Activated CD4-positive, alpha-beta T cell treated with anti-CD3 and anti-CD28 coated beads, Interleukin-2, amount 50 U/mL, for 48 hours (primary cell): ENCODE measurements around the gene PLSCR3.

Source experiments
- DNase-seq, 2 experiments: peaks; one replicate each; pipeline ENCODE4 v3.0.0-alpha.2; 2020

PLSCR3 gene

GRCh38 chr17:7394452-7395191, at the start of gene PLSCR3:
Gene PLSCR3 (minus strand): TSS chr17:7394525. CDS start chr17:7394110, 415 bp downstream.
- DNase-seq = peak; percentile 87 to 89

DNA sequence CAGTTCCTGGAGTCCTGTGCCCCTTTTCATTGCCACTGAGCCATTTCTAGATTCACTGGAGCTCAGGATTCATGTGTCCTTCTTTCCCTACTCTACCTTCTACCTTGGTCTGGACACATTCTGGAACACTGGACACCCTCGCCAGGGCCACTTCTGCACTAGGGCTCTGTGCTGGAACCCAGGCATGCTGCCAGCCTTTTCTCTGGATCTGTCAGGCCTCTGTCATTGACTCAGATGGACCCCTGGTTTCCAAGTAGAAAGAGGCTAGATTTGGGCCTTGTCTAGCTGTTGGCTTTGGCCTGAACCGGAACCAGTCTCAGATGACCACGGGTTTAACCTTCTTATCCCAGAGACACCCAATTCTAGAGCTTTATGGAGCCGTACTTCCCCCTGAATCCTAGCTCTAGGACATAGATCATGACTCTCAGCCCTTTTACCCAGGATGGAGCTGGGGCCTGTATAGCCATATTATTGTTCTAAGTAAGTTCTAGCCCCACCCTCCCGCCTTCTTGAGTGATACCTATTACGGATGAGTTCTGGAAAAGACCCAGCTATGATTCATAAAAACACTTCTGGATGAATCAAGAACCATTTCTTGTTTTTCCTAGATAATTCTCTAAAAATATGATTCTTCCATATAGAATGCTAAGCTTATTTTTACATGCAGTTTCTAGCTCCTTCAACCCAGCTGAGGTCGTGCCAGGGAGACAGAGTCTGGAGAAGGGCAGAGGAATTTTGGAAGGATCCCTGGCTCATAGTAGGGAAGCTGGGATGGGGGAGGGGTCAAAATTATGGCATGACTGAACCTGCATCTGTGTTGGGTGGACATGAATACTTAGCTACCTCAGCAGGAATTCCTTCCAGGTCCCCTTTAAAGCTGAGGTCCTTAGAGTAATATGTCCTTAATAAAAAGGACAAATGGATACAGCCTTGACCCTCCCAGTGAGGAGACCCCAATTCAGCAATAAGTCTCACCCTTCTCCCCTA, 49.5 kb upstream of the PLSCR3 start:
- no peak for DNase-seq

DNA sequence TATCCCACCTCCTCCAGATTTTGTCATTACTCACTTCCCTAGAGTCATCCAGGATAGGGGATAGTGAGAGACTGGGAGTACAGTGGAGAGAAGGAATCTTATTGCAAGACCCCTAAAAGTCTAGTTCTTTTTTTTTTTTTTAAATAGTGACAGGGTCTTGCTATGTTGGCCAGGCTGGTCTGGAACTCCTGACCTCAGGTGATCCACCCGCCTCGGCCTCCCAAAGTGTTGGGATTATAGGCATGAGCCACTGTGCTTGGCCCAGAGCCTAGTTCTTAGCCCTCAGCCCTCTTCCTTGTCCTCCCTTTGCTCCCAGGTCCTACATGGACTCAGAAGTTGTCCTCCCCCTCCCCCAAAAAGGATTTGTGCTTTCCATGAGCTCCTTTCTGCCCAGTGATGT, 47.8 kb upstream of the PLSCR3 start:
- no peak for DNase-seq

DNA sequence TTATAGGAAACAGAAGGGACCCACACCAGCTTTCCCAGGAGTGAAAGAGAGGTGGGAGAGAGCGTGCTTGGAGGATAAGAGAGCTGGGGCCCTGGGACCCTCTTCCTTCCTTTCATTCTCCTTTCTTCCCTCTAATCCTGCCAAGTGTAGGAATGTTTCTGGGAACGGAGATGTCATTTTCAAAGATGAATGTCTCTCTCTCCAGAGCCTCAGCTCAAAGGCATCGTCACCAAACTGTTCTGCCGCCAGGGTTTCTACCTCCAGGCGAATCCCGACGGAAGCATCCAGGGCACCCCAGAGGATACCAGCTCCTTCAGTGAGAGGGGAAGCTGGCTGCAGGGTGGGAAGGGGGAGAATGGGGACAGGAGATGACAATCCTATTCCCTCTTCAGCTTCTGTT, 46.9 kb upstream of the PLSCR3 start:
- no peak for DNase-seq

DNA sequence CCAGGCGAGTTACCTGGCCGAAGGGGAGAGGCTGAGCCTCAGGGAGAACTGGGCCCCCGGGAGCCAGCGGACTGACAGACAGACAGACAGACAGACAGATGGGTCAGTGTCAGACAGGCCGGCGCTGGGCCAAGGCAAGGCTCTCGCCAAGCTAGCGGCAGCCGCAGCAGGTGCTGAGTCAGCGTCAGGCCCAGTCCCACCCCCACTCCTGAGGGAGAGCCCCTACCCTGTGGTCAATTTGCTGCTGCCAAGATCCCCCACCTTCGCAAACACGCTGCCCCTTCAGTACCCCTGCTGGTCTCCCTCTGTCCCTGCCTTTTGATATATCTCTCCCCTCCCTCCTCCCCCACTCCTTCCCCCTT, 46.5 kb upstream of the PLSCR3 start:
- DNase-seq = peak; percentile 29 to 39

GRCh38 chr17:7440113-7440833, 45.9 kb upstream of the PLSCR3 start:
- DNase-seq = peak; percentile 55 to 68

- DNase-seq = peak in 1 of 2 experiments; percentile 13
Observed at GRCh38 chr17:7439462-7440112, 45.3 kb upstream of the PLSCR3 start, which contains the start of gene FGF11. Gene FGF11 (plus strand): TSS chr17:7439512. CDS start chr17:7439621, 109 bp downstream.

DNA sequence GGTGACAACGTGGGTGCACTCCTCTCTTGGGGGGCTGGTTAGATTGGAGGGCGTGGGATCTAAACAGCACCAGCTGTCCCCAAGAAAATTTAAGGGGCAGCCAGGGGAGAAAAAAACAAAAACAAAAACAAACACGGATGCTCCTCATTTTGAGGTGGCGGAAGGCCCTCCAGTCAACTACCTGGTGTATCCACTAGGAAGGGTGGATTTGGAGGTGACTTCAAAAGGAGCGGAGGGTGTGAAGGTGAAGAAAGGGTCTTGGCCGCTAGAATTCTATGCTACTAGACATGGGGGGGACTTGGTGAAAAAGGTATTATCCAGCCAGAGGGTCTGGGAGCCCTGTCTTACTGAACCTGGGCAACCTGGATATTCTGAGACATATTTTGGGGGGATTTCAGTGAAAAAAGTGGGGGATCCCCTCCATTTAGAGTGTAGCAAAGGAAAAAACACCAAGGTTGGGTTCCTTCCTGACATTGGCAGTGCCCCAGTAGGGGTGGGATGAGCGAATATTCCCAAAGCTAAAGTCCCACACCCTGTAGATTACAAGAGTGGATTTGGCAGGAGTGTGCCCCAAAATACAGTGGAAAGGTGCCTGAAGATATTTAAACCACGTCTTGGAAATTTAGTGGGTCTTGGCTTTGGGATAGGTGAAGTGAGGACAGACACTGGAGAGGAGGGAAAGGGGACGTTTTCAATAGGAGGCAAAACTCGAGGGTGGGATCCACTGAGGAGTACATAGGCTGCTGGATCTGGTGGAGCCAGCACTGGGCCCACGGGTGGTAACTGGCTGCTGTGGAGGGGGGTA, 44.5 kb upstream of the PLSCR3 start:
- DNase-seq = no peak

DNA sequence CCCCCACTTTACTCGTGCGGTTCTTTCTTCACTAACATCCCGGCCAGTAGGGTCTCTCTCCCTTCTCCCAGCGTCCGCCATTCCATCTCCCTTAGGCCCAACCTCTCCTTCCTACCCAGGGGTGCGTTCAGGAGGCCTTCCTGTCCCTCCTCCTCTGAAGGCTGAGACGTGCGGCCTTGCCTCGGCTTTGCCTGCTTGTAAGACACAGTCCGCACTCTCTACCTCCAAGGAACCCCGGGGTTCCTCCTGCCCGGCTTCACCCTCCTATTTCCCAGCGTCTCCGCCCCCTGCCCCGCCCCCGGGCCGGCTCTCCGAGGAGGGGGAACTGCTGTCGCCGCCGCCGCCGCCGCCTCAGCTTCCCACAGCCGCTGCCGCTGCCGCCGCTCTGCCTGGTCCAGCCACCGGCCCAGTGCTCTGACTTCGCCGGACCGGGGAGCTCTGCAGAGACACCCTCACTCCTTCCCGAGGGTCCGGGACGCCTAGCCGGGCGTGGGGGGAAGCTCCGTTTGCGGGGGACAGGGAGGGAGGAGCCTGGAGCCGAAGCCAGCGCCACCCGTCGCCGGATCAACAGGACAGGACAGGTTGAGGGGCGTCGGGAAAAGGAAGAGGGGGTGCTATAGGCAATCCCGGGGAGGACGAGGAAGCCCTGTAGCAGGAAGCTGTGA, 43.8 kb upstream of the PLSCR3 start:
- DNase-seq = peak; percentile 74 to 78

- no peak for DNase-seq
Observed at GRCh38 chr17:7437369-7437863, 43.1 kb upstream of the PLSCR3 start.

- DNase-seq = peak; percentile 80 to 82
Observed at GRCh38 chr17:7436556-7437368, 42.4 kb upstream of the PLSCR3 start.

- peak; percentile 68 to 70 for DNase-seq
Observed at GRCh38 chr17:7435676-7436555, 41.6 kb upstream of the PLSCR3 start.

- no peak for DNase-seq
Observed at GRCh38 chr17:7432296-7432695, 38.0 kb upstream of the PLSCR3 start.

DNA sequence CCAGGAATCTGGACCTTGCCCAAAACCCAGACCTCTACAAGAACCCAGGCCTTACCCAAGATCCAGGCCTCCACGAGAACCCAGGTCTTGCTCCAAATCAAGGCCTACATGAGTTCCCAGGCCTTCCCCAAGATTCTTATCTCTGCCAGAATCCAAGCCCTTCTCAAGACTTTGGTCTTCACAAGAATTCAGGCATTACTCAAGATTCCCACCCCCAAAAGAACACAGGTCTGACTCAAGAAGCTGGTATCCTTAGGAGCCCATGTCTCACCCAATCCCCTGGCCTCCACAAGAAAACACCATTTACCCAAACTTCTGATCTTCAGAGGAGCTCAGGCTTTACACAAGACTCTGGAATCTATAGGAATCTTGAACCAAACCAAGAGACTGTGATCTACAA, 36.9 kb upstream of the PLSCR3 start:
- DNase-seq = no peak

DNA sequence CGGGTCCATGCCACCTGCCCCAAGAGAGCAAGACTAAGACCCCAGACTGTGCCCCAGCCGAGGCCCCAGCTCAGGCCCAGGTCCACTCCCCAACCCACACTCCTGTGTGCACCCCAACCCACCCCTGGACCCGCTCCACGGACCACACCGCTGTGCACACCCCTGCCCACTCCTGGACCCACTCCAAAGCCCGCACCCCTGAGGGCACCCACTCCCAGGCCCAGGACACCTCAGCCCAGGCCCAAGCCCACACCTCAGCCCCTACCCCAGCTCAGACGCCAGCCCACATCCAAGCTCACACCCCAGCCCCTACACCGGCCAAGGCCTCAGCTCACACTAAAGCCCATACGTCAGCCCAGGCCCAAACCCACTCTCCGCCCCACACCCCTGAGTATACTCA, 35.4 kb upstream of the PLSCR3 start:
- no peak for DNase-seq

DNA sequence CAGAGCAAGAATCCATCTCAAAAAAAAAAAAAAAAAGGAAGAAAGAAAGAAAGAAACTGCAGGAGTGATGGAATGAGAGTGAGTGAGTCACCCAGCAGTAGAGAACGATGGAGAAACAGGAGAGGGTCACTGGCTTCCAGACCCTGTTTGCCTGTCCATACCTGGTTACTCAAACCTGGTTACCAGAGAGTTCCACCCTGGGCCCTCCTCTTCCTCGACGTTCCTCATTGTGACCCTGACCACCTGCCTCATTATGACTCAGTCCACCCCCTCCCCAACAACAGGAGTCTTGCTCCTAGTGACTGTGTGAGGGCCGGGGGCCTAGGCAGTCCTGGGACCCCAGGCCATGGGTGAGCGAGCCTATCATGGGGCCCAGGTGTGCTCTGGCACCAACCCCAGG, 34.2 kb upstream of the PLSCR3 start, which contains the start of gene SPEM3:
Gene SPEM3 (plus strand): TSS at position 301 of the 400 bp plus-strand sequence. CDS start 46 bp downstream, at position 347.
- no peak for DNase-seq

- no peak for DNase-seq
Observed at GRCh38 chr17:7427549-7427948, 33.2 kb upstream of the PLSCR3 start.

DNA sequence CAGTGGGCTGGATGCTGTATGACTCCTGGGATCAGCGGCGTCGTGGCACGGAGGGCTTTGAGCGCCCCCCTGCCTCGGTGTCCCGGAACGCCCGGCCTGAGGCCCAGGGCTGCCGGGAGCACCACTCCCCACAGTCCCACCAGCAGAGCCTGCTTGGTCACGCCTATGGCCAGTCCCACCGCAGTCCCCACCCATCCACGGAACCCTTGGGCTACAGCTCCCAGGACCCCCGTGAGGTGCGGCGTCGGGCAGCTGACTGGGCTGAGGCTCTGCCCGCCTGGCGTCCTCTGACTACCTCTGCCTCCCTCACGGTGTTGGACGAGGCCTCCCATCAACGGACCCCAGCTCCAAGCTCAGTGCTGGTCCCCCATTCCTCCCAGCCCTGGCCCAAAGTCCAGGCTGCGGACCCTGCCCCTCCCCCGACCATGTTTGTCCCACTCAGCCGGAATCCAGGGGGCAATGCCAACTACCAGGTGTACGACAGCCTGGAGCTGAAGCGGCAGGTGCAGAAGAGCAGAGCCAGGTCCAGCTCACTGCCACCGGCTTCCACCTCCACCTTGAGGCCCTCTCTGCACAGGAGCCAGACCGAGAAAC, 32.7 kb upstream of the PLSCR3 start:
- DNase-seq = no peak
